Measurements from ENCODE around the gene PRKCZ. TPM values are rescaled to one million over a fixed set of nuclear protein-coding genes. Genes with fewer than 3 reads are reported as not detected.

PRKCZ gene
- 2.3 and 4.0 TPM in 2 replicates for total RNA-seq

DNA sequence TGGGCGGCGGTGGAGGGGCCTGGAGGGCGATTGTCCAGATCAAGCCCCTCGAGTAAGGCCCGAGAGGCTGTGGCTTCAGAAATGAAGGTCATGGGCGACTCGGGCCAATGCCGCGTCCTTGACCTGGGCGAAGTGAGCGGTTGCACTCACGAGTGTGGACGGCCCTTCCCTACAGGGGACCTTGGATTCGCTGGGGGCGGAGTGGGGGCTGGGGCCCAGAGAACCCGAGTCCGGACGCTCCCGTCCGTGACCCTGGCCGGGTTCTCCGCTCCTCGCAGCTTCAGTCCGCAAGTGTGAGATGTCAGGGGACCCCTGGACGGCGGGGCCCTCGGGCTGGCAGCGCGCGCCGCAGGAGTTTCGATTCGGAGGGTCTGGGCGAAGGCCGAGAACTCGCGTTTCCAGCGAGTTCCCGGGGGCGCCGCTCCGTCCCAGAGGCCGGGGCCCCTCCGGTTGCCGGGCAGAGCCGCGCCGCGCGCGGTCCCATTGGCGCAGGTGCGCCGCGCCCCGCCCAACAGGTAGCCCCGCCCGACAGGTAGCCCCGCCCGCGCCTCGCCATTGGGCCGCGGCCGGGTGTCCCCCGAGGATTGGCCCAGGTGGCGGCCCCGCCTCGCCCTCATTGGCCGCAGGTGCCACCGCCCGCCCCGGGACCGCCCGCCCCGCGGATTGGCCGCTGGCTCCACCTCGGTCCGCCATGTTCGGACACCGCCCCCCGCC lies at the start of gene PRKCZ:
Gene PRKCZ, plus strand, starts transcription at position 694 of the 714 bp plus-strand sequence. CDS start 220 bp downstream, outside the sequence.
- no peak for DNase-seq (ENCODE audit: extremely low read depth, low read depth, low spot score)

- no peak for DNase-seq (ENCODE audit: extremely low read depth, low read depth, low spot score)
Observed at GRCh38 chr1:2000432-2000831, 49.8 kb upstream of the PRKCZ start.

GRCh38 chr1:2000850-2001249 lies 49.4 kb upstream of the PRKCZ start:
- DNase-seq (ENCODE audit: extremely low read depth, low read depth, low spot score), result no peak

DNA sequence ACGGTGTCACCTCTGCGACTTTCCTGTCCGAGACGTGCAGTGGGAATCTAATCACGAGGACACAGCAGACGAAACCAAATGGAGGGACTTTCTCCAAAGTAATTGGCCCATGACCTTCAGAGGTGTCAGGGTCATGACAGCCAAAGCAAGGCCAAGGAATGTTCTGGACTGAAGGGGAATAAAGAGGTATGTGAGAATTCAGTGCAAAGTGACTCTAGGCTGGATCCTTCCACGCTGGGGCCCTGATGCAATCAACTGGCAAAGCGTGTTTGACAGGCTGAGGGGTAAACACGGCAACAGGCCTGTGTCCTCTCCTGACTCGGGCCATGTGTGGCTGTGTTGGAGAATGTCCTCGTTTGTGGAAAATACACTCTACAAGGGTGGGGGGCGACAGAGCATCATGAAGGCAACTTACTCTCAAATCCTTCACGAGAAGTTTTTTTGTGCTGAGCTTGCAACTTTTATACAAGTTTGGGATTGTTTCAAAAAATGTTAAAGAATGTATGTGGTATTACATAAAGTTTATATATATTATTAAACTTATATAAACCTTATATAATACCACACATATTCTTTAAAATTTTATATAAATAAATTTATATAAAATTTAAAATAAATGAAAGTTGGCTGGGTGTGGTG lies 48.3 kb upstream of the PRKCZ start:
- no peak for DNase-seq (ENCODE audit: extremely low read depth, low read depth, low spot score)

- no peak for DNase-seq (ENCODE audit: extremely low read depth, low read depth, low spot score)
Observed at GRCh38 chr1:2003541-2004131, 46.6 kb upstream of the PRKCZ start, which contains the start of gene CFAP74. TSS of gene CFAP74 (minus strand) at chr1:2003786. CDS start at chr1:1990956, 12,830 bp downstream.

DNA sequence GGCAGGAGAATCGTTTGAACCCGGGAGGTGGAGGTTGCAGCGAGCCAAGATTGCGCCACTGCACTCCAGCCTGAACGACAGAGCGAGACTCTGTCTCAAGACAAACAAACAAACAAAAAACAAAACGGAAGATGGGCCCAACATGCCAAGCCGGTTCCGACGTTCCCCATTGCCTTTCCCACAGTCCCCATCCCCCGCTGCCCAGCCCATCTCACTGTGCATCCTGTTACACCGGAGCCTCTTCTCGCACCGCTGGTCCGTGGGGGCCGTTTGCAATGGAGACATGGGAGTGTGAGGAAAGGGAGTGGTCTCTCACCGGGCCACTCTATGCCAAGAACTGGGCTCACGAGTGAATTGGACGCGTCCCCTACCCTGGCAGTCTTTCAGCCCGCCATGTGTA lies 45.4 kb upstream of the PRKCZ start:
- no peak for DNase-seq (ENCODE audit: extremely low read depth, low read depth, low spot score)

GRCh38 chr1:2009101-2010053 lies 40.8 kb upstream of the PRKCZ start:
- DNase-seq (ENCODE audit: extremely low read depth, low read depth, low spot score), result no peak

GRCh38 chr1:2014181-2014580 lies 36.0 kb upstream of the PRKCZ start:
- no peak for DNase-seq (ENCODE audit: extremely low read depth, low read depth, low spot score)

DNA sequence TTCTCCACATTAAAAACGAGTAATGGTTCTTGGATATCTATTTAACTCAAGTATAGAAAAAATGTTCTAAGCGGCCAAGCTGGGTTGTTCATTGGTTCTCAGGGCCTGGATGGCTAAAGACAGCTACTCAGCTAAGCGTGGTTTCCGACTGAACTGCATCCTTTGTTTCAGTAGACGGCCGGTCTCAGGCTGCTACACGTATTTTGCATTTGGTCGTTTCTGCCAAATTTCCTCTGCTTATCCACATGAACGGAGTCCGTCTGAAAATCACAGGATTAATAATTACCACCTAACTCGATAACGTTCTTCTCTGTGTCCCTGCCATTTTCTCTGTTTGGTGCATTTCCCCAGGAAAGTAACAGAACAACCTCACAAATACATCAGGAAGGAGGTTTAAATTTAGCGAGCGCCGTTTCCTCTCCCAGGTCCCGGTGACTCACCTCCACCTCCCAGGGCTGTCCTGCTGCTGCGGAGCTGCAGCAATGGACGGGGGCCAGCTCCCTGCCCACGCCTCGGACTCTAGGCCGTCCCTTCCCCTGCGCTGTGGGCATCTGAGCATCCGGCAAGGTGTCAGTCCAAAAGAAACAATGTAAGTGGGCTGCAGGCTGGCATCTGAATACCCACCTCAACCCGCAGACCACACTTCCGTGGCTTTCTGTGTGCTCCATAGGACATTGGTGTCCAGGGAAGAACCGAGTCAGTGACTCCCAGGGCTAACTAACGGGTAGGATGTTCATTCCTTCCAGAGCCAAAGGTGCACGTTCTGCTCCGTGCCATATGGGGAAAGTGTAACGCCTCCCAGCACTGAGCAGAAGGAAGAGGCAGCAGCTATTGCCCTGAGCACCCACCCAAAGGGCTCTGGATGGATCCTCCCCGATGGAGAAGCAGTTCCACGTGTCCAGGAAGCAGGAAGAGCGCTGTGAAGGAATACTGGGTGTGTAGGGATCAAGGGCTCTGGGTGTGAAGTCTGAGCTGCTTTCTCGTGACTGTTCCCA lies 35.2 kb upstream of the PRKCZ start:
- no peak for DNase-seq (ENCODE audit: extremely low read depth, low read depth, low spot score)

GRCh38 chr1:2016123-2016522 lies 34.1 kb upstream of the PRKCZ start:
- DNase-seq (ENCODE audit: extremely low read depth, low read depth, low spot score), result no peak

DNA sequence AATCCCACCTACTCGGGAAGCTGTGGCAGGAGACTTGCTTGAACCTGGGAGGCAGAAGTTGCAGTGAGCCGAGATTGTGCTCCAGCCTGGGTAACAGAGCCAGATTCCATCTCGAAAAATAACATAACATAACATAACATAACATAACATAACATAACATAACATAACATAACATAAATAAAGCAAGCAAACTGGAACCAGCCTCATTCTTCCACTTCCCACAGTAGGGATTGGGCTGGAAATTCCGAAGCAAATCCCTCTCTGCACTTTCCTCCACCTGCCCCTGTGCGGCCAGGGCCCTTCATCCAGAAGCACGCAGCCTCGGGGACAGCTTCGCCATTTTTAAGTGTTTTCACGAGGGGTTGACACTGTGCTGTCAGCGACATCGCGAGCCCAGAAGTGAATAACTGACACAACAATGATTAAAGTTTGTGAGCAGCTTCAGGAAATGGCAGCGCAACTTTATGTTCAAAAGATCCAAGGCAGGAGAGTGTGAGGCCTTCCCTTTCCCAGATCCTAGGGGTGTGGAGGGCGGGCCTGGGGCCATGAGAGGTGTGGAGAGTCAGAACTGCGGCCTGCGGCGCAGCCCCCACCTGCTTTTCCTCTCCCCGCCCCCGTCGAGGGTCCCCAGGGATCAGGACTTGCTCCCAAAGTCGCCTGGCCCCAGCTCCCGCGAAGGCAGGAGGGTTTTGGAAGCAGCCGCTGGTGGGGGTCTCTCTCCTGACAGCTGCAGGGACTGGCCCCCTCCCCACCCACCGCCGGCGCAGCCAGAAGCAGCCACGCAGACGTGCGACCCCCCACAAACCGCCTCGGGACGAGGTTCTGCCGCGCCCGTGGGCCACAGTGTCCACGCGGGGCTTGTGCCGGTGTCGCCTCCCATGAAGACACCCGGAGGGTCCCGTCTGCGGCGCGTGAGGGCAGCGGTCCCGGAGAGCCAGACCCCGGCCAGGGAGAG lies 31.7 kb upstream of the PRKCZ start:
- DNase-seq (ENCODE audit: extremely low read depth, low read depth, low spot score), result no peak

DNA sequence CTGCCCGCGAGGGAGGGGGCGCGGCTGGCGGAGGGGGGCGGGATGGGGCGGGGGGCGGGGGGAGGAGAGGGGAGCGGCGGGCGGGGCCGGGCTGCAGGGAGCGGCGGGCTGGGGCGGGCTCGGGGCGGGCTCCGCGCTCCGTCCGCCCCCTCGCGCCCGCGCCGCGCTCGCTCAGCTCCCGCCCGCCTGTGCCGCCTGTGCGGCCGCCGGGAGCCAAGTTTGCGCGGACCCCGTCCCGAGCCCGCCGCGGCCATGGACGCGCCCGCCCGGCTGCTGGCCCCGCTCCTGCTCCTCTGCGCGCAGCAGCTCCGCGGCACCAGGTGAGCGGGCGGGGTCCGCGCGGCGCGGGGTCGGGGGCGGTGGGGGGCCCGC lies 31.1 kb upstream of the PRKCZ start, which contains the start of gene GABRD:
Gene GABRD, plus strand, starts transcription at position 174 of the 372 bp plus-strand sequence. Its CDS starts 79 bp downstream, at position 253.
- DNase-seq (ENCODE audit: extremely low read depth, low read depth, low spot score), result no peak

DNA sequence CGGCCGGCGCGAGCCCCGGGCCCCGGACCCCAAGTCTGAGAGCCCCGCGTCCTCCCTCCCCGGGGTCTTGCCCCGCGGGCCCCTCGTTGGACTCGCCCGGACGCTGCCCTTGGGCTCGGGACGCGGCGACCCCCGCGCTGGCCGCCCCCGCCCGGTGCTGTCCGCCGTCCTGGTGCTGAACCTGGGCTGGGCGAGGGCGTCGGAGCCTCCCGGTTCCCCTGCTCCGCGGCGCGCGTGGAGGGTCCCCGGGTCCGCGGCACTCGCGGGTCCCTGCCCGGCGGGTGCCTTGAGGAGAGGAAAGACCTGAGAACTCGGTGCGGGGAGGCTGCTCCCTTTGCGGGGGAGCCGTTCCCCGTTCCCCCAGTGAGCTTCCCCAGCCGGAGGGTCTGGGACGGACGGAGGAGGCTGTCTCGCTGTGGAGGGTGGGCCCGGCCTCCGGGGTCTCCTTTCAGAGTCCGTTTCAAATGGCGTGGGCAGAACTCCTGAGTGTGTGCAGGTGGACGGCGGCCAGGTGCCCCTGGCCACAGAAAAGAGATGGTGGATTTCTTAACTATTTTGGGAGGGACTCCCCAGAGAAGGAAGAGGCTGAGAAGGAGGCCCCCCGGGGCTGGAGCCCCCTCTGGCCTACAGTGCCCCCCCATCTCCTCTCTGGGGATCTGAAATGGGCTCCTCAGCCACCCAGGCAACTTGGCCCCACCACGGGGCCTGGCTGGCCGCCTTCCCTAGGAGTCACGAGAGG lies 30.5 kb upstream of the PRKCZ start:
- no peak for DNase-seq (ENCODE audit: extremely low read depth, low read depth, low spot score)

DNA sequence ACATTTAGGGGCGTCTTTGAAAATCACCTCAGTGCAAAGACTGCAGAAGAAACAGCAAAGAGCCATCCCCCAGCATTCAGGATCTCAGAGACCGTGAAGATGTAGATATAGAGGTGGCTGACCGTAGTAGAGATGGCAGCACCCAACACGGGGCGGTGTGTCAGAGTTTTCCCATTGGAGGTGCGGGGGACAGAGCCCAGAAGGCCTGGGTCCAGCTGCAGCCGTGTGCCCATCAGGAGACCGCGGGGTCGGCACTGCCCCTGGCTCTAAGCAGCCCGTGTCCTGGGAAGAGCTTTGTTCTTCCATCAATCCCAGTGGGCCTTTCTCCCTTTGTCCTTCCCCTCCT lies 29.9 kb upstream of the PRKCZ start:
- DNase-seq (ENCODE audit: extremely low read depth, low read depth, low spot score), result no peak

DNA sequence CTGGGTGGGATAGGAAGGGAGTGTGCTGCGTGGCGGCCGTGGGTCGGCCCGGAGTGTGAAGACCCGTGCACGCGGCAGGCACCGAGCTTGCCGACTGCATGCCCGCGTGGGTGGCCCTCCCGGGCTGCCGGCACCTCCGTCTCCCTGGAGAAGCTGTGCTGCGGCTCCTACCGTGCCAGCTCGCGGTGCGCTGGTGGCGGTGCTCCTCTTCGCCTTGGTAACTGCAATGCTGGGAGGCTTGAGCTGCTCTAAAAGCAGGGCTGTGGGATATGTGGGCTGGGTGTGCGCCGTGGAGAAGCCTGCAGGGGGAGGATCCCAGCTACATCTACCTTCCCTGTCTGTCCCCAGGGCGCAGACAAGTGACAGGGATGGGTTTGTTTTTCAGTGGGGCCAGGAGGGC lies 28.7 kb upstream of the PRKCZ start:
- no peak for DNase-seq (ENCODE audit: extremely low read depth, low read depth, low spot score)

DNA sequence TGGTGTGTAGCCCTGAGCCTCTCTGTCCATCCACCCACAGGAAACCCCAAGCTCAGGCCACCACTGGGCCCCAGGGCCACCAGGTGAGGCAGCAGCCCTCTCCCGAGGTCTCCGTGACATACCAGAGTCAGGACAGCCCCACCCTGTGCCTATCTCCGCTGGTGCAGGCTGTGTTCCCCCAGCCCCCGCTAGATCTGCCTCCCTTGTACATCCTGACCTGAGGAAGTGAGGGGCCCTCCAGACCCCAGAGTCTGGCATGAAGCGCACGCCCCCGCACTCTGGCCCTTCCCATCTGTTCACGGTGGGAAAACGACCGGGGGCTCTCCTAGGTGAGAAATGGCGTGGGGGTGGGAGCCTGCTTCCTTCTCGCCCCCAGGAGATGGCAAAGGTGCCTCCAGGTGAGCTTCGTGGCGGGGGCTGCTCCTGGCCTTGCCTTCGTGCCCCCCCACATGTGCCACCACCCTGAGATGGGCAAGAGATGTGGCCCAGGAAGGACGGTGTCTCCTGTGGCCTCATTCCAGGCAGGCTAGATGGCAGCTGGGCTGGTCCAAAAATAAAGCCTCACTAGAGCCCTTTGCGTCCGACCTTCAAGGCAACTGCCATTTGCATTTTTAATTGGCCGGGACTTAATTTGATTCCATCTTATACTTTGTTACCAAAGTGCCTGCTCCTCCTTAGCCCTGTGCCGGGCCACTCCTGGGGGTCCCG lies 28.0 kb upstream of the PRKCZ start:
- no peak for DNase-seq (ENCODE audit: extremely low read depth, low read depth, low spot score)

GRCh38 chr1:2023187-2023586 lies 27.0 kb upstream of the PRKCZ start:
- no peak for DNase-seq (ENCODE audit: extremely low read depth, low read depth, low spot score)

All from glomerular endothelial cell (primary cell).